SKM-1 (cell line): ENCODE results near the gene C4orf36.
"Not testable (repeated sequence)": the region's sequence is repeated elsewhere in the genome, so short reads cannot be mapped to it uniquely, and the experiment has no call there.

Source experiments
- DNase-seq: peaks from one replicate; lab custom pipeline; 2025; ENCODE audit not compliant: unreplicated experiment; lab: John Stamatoyannopoulos, UW

Gene C4orf36

GRCh38 chr4:86917212-86918039 lies 25.2 kb upstream of the C4orf36 start:
- DNase-seq: no peak

GRCh38 chr4:86916392-86916791 lies 24.2 kb upstream of the C4orf36 start:
- no peak for DNase-seq

GRCh38 chr4:86910820-86911684 lies 18.8 kb upstream of the C4orf36 start:
- no peak for DNase-seq

GRCh38 chr4:86910369-86910768 lies 18.1 kb upstream of the C4orf36 start:
- DNase-seq: no peak

- DNase-seq: no peak
Observed at GRCh38 chr4:86909546-86910295, 17.5 kb upstream of the C4orf36 start.

- DNase-seq: peak; percentile 61
Observed at GRCh38 chr4:86908251-86908657, 16.0 kb upstream of the C4orf36 start.

GRCh38 chr4:86901864-86902263 lies 9.6 kb upstream of the C4orf36 start:
- no peak for DNase-seq

GRCh38 chr4:86898562-86898961 lies 6.3 kb upstream of the C4orf36 start:
- no peak for DNase-seq

GRCh38 chr4:86896596-86896995 lies 4.4 kb upstream of the C4orf36 start:
- DNase-seq: no peak

- DNase-seq: peak; percentile 85
Observed at GRCh38 chr4:86895692-86896488, 3.7 kb upstream of the C4orf36 start.

- DNase-seq: no peak
Observed at GRCh38 chr4:86894455-86894854, 2.2 kb upstream of the C4orf36 start.

GRCh38 chr4:86893136-86893535 lies 914 bp upstream of the C4orf36 start:
- no peak for DNase-seq

GRCh38 chr4:86892636-86892960 lies 376 bp upstream of the C4orf36 start:
- no peak for DNase-seq

GRCh38 chr4:86890790-86891189 lies 1.4 kb downstream of the C4orf36 start:
- DNase-seq: no peak

- DNase-seq: no peak
Observed at GRCh38 chr4:86879641-86880040, 12.6 kb downstream of the C4orf36 start.

- DNase-seq: no peak
Observed at GRCh38 chr4:86878640-86879039, 13.6 kb downstream of the C4orf36 start.

- DNase-seq: no peak
Observed at GRCh38 chr4:86876894-86877685, 15.1 kb downstream of the C4orf36 start.

GRCh38 chr4:86875436-86875835 lies 16.8 kb downstream of the C4orf36 start:
- not testable (repeated sequence) for DNase-seq

GRCh38 chr4:86872135-86872534 lies 20.1 kb downstream of the C4orf36 start:
- DNase-seq: no peak
